Activated B cell treated with CpG ODN at 0.5 μM for 24 hours (primary cell): ENCODE results near the gene MUL1. TPM values are rescaled to one million over a fixed set of nuclear protein-coding genes. Genes with fewer than 3 reads are reported as not detected.
"Not testable (repeated sequence)": the region's sequence is repeated elsewhere in the genome, so short reads cannot be mapped to it uniquely, and the experiment has no call there.

Experiments
- ATAC-seq: fragments of 200-7000 bp; cut with Tn5 transposase; one replicate; pipeline ENCODE4 v1.10.0; 2021; ENCODE audit warnings: low read depth, mild to moderate bottlenecking, moderate library complexity
- CTCF ChIA-PET: fragments of 350-600 bp; sonication (Branson Sonifier 250); formaldehyde crosslinking; loops from one replicate; lab custom pipeline; 2021; ENCODE audit warnings: antibody characterized with exemption; lab: Charles Lee
- POLR2A ChIA-PET: fragments of 350-600 bp; sonication (Branson Sonifier 250); formaldehyde crosslinking; loops from one replicate; lab custom pipeline; 2021; ENCODE audit warnings: antibody characterized with exemption; lab: Charles Lee
- DNase-seq: peaks from one replicate; pipeline ENCODE4 v3.0.0; 2022
- H3K27ac Mint-ChIP-seq: one replicate; pipeline ENCODE4 v1.8.0; 2020; ENCODE audit warnings: mixed read lengths
- H3K27me3 Mint-ChIP-seq: one replicate; pipeline ENCODE4 v1.8.0; 2021; ENCODE audit warnings: mixed read lengths
- H3K36me3 Mint-ChIP-seq: one replicate; pipeline ENCODE4 v1.8.0; 2021; ENCODE audit warnings: low read depth, mixed read lengths
- H3K4me1 Mint-ChIP-seq: one replicate; pipeline ENCODE4 v1.8.0; 2021; ENCODE audit warnings: mixed read lengths
- H3K4me3 Mint-ChIP-seq: one replicate; pipeline ENCODE4 v1.8.0; 2020; ENCODE audit warnings: mild to moderate bottlenecking, mixed read lengths
- H3K9me3 Mint-ChIP-seq: one replicate; pipeline ENCODE4 v1.8.0; 2020; ENCODE audit warnings: mixed read lengths
- CTCF ChIP-seq: fragments of 200-600 bp; IDR thresholded peaks from one replicate; pipeline ENCODE4 v1.8.0; 2022; ENCODE audit warnings: antibody characterized with exemption, mild to moderate bottlenecking
- intact Hi-C: fragments of 100-400 bp; cut with micrococcal nuclease; formaldehyde crosslinking; loops from one replicate; pipeline ENCODE4 v1.15.1; 2024
- total RNA-seq: library from RNA; stranded (reverse); gene quantifications from 2 replicates; pipeline ENCODE4 v1.2.3, GENCODE V29; 2022

MUL1 gene
- total RNA-seq, 1 donor from 2014 or later = 21.7 TPM

GRCh38 chr1:20499105-20499504, 8.8 kb downstream of the MUL1 start:
- no peak for ATAC-seq
- Mint-ChIP-seq H3K4me3 (no peak overlapping the region), H3K27me3 (no peaks in the 10 kb centered on the region), H3K4me1 (peaks cover 1% of the 10 kb centered on the region), H3K27ac (no peak overlapping the region), H3K9me3 (no peaks in the 10 kb centered on the region), H3K36me3 (peaks cover 57% of the 10 kb centered on the region)
- no peak for TF ChIP-seq CTCF
- ChIA-PET CTCF (no interaction called here), POLR2A (no interaction called here)
- intact Hi-C loops = loop anchor here (10.0 kb wide), 1 partner anchor 614 kb away; the partner anchor contains the start of gene OTUD3
- no peak for DNase-seq

- peaks cover 53% of the 10 kb centered on the region for H3K36me3 Mint-ChIP-seq
- no peak for ATAC-seq
- intact Hi-C loops = loop anchor here (10.0 kb wide), 1 partner anchor 613 kb away; the partner anchor contains the start of gene OTUD3
- H3K9me3 Mint-ChIP-seq = no peaks in the 10 kb centered on the region
- no peaks in the 10 kb centered on the region for H3K27me3 Mint-ChIP-seq
- DNase-seq = no peak
- CTCF ChIA-PET = no interaction called here
- POLR2A ChIA-PET = no interaction called here
- no peak for TF ChIP-seq CTCF
- no peak overlapping the region for H3K27ac Mint-ChIP-seq
- H3K4me3 Mint-ChIP-seq = no peak overlapping the region
- H3K4me1 Mint-ChIP-seq = peaks cover 1% of the 10 kb centered on the region
These were observed 9.8 kb downstream of the MUL1 start for GRCh38 chr1:20498116-20498515.

GRCh38 chr1:20497506-20497905, 10.4 kb downstream of the MUL1 start:
- Mint-ChIP-seq H3K4me1 (peaks cover 4% of the 10 kb centered on the region), H3K9me3 (no peaks in the 10 kb centered on the region), H3K27ac (no peak overlapping the region), H3K4me3 (no peak overlapping the region), H3K27me3 (no peaks in the 10 kb centered on the region), H3K36me3 (peaks cover 50% of the 10 kb centered on the region)
- DNase-seq (no peak), ATAC-seq (no peak)
- intact Hi-C loops = loop anchor here (10.0 kb wide), 1 partner anchor 613 kb away; the partner anchor contains the start of gene OTUD3
- CTCF ChIA-PET = no interaction called here
- no peak for TF ChIP-seq CTCF
- POLR2A ChIA-PET = no interaction called here

- H3K4me3 Mint-ChIP-seq, H3K4me1 Mint-ChIP-seq, POLR2A ChIA-PET, CTCF ChIA-PET, DNase-seq, H3K9me3 Mint-ChIP-seq, ATAC-seq, H3K27me3 Mint-ChIP-seq: not testable (repeated sequence)
- intact Hi-C loops = loop anchor here (10.0 kb wide), 1 partner anchor 612 kb away; the partner anchor contains the start of gene OTUD3
- Mint-ChIP-seq H3K36me3 (peaks cover 46% of the 10 kb centered on the region), H3K27ac (peak overlapping the region; percentile 24)
These were observed 11.1 kb downstream of the MUL1 start for GRCh38 chr1:20496725-20497383.

GRCh38 chr1:20496241-20496661, 11.7 kb downstream of the MUL1 start:
- POLR2A ChIA-PET = no interaction called here

More at GRCh38 chr1:20496241-20496661, 11.7 kb downstream of the MUL1 start:
- DNase-seq = no peak
- Mint-ChIP-seq H3K27ac (no peak overlapping the region), H3K27me3 (no peaks in the 10 kb centered on the region), H3K4me3 (no peak overlapping the region), H3K4me1 (peaks cover 4% of the 10 kb centered on the region), H3K36me3 (peaks cover 41% of the 10 kb centered on the region), H3K9me3 (no peaks in the 10 kb centered on the region)
- intact Hi-C loops = loop anchor here (10.0 kb wide), 1 partner anchor 611 kb away; the partner anchor contains the start of gene OTUD3
- TF ChIP-seq CTCF = no peak
- CTCF ChIA-PET = no interaction called here
- no peak for ATAC-seq
